GM15510 (cell line): Measurements from ENCODE around the gene KDM5B.
A peak's percentile ranks its signal among the peaks of the same experiment; 100 is the strongest.

Source experiments
- POLR2A ChIP-seq: IDR thresholded peaks from 3 replicates; pipeline ENCODE4 v1.6.1; 2011; ENCODE audit warnings: borderline replicate concordance; ENCODE audit not compliant: insufficient read length; ENCODE audit errors: extremely low read depth

Gene KDM5B

DNA sequence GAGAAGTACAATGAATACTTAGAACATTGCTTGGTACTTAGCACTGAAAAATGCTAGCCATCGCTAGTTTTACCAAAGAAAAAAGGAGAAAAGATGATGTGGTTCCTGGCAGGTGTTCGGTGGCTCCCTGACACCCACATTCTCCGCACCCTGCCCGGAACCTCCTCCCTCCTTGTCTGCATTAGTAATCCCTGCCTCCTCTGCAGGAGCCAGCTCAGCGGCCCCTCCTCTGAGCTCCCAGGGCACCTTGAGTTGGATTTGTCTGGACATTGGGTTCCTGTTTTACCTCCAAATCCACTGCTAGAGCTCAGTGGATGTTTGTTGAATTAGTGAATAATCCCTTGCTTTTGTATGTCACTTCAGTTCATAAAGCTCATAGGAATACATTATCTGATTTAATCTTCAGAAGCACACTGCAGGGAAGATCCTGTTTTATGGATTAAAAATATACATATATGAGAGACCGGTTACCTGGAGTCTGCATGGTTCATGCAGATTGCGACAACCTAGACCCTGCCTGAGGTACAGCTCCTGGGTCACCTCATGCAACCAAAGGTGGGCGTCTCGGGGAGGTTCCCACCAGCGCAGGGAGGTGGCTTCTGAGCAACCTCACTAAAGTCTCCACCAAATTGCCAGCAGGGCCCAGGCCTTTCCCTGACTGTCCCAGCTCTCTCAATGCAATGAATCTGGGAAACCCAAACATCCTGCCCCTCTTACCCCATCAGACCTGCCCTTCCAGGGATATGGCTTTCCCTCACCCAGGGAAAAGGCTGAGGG lies 26.7 kb upstream of the KDM5B start:
- no peak for TF ChIP-seq POLR2A

- no peak for TF ChIP-seq POLR2A
Observed at GRCh38 chr1:202831906-202832305, 23.7 kb upstream of the KDM5B start.

DNA sequence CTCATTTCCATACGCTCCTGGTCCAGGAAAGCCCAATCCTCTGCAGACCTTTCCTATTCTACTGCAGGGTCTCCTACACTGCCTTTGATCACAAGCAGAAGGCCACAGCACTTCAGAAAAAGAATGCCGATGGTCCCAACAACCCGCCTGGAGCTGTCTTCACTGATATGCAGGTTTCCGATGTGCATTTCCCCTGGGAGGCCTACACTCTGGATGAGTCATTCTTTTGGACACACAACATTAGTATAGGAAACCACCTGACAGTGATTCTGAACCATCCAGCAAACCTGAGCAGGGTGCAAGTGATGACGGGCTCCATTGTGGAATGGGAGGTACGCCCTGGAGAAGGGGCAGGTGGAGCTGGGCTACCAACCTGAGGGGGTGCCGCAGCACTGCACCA lies 17.5 kb upstream of the KDM5B start:
- TF ChIP-seq POLR2A = no peak

- no peak for TF ChIP-seq POLR2A
Observed at GRCh38 chr1:202821467-202821866, 13.2 kb upstream of the KDM5B start.

DNA sequence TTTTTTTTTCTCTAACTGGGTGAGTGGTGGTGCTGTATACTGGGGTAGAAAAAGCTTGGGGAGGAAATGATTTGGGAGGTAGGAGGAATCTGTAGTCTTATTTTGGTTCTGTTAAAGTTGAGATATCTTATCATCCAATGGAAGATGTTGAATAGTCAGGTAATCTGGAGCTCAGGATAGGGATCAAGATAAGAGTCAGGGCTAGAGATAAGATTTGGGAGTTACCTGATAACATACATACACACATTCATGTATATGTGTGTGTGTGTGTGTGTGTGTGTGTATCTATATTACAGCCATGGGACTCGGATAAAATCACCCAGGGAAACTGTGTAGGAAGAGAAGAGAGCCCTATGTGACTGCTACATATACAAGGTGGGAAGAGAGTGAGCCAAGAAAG lies 10.6 kb upstream of the KDM5B start:
- TF ChIP-seq POLR2A = no peak

GRCh38 chr1:202815120-202815519 lies 6.9 kb upstream of the KDM5B start:
- no peak for TF ChIP-seq POLR2A

GRCh38 chr1:202812176-202813026 lies 4.2 kb upstream of the KDM5B start:
- no peak for TF ChIP-seq POLR2A

DNA sequence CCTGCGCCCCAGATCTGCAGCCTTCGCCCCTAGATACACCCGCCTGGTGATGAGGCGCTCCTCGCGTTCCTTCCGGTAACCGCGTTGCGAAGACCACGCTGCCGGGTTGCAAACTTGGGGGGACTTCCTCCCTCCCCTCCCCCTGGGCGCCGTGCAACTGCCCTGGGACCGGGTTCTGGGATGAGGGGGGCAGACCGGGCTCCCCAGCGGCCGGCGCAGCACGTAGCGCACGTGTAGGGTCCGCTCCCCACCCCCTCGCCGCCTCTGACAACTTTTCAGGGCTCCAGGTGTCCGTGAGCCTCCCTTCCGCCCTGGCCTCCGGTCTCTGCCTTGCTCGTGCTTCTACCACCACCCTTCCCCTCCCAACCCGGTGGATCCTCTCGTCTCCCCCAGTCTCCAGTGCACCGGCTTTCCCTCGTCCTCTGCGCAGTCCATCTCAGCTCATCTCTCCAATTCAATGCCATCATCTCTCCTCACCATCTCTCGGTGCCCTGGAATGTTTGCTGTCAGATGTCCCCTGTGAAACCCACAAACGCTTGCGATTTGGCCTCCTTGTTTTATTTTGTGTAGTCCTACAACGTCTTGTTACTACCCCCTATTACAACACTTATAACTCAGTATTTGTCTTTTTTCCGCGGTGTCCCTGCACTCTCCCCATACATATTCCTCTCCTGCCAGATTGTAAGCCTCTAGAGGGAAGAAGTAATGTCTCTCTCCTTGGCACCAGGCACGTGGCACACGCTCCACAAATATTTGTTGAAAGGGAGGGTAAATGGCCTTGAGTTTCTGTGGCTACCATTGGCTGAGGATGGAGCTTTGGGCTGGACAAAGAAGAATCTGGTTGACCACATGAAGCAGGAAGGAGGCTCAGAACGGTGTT lies 3.3 kb upstream of the KDM5B start:
- no peak for TF ChIP-seq POLR2A

GRCh38 chr1:202810615-202811295 lies 2.5 kb upstream of the KDM5B start, which contains the start of gene PCAT6:
PCAT6 (plus strand) TSS chr1:202810954.
- TF ChIP-seq POLR2A = peak; percentile 76

DNA sequence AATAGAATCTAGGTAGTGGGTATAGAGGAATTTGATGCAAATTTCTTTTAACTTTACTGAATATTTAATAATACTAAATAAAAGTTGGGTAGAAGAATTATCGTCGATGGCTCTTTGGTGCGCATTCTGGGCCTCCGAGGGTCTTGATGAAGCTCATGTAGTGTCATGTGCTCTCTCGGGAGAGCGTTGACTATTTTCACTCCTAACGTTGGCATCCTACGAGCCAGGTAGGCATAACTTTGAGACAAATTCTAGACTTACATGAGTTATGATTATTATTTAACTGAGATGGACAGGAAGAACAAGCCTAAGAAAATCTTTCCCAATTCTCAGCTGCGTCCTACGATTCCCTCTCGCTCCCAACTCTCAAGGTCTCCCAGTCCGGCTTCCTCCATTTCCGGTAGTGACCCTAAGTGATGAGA lies 2.0 kb upstream of the KDM5B start:
- no peak for TF ChIP-seq POLR2A

GRCh38 chr1:202809597-202810159 lies 1.5 kb upstream of the KDM5B start:
- TF ChIP-seq POLR2A = no peak

- no peak for TF ChIP-seq POLR2A
Observed at GRCh38 chr1:202807451-202807925, 733 bp downstream of the KDM5B start.

DNA sequence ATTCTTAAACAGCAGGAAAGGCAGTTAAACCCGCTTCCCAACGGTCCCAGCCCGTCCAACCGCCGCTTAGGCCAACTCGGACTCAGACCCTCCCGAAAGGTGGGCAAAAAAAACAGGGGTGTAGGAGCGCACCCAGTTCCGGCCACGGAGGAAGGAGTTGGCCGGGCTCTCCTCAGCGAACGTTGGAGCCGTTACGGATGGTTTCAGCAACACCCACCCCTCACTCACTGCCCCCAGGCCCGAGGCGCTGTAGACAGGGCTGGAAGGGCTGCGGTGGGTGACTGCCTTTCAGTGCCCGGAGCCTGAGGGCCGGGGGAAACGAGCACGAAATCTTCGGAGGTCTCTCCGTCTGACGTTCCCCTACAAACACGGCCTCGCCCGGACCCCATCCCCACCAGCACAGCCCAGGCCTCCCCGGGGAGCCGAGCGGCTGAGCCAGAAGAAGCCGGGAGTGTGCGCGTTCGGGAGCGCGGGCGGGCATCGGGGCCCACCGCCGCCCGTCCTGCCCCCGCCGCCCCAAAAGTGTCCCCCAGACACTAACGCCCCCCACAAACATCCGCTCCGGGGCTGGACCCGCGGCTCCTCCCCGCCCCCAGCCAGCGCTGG lies 1.3 kb downstream of the KDM5B start:
- TF ChIP-seq POLR2A = peak; percentile 7
